B cell (primary cell): ENCODE measurements around the gene RASGRP4. TPM values are rescaled to one million over a fixed set of nuclear protein-coding genes. Genes with fewer than 3 reads are reported as not detected.

Source experiments
- ATAC-seq: fragments of 200-7000 bp; cut with Tn5 transposase; one replicate; pipeline ENCODE4 v1.10.0; 2021; ENCODE audit warnings: low read depth, mild to moderate bottlenecking, moderate number of reproducible peaks, moderate library complexity
- CTCF ChIA-PET: fragments of 350-600 bp; sonication (Branson Sonifier 250); formaldehyde crosslinking; loops from one replicate; lab custom pipeline; 2021; ENCODE audit warnings: antibody characterized with exemption, inconsistent platforms; lab: Charles Lee
- POLR2A ChIA-PET: fragments of 350-600 bp; sonication (Branson Sonifier 250); formaldehyde crosslinking; loops from one replicate; lab custom pipeline; 2021; ENCODE audit warnings: antibody characterized with exemption; lab: Charles Lee
- DNase-seq: peaks from one replicate; pipeline ENCODE4 v3.0.0; 2013
- H2AFZ ChIP-seq: 2 replicates; pipeline ENCODE4 v1.6.1; 2012; ENCODE audit warnings: mild to moderate bottlenecking, low read depth, low read length; ENCODE audit not compliant: insufficient read depth, poor library complexity, severe bottlenecking
- H3K27ac ChIP-seq, 2 donors: 1 replicate in 1 of 2; 2 replicates in 1 of 2; pipeline ENCODE4 v1.5.1; 2012 to 2013; ENCODE audit warnings: low read length in 2 of 2, mild to moderate bottlenecking in 2 of 2, moderate library complexity in 1 of 2
- H3K27me3 ChIP-seq, 4 experiments: fragments of 200-600 bp in 1 of 4; sonication (generic) in 1 of 4; replicated peaks in 1 of 4; 1 replicate in 2 of 4; 2 replicates in 2 of 4; pipeline versions ENCODE4 v1.6.1 to v1.7.0; 2013 to 2016; ENCODE audit warnings: low read length in 3 of 4, mild to moderate bottlenecking in 2 of 4, mixed read lengths in 1 of 4, moderate library complexity in 1 of 4; ENCODE audit not compliant: insufficient read depth in 4 of 4, control insufficient read depth in 3 of 4; ENCODE audit errors: control extremely low read depth in 1 of 4
- H3K36me3 ChIP-seq, 2 experiments: replicated peaks in 1 of 2; 1 replicate in 1 of 2; 2 replicates in 1 of 2; pipeline versions ENCODE4 v1.6.1 to v1.7.1; 2013; ENCODE audit warnings: low read length in 1 of 2; ENCODE audit not compliant: insufficient read depth in 2 of 2, control insufficient read depth in 1 of 2; ENCODE audit errors: control extremely low read depth in 1 of 2, extremely low read depth in 1 of 2
- H3K4me1 ChIP-seq, 2 donors: fragments of 200-600 bp in 1 of 2; sonication (generic) in 1 of 2; 1 replicate in 1 of 2; 2 replicates in 1 of 2; pipeline versions ENCODE4 v1.5.1 to v1.6.1; 2013 to 2017; ENCODE audit warnings: low read length in 2 of 2; ENCODE audit not compliant: control insufficient read depth in 2 of 2, insufficient read depth in 2 of 2
- H3K4me2 ChIP-seq: replicated peaks from 2 replicates; pipeline ENCODE3; 2012; ENCODE audit warnings: mild to moderate bottlenecking, low read depth, low read length; ENCODE audit not compliant: poor library complexity, severe bottlenecking
- H3K4me3 ChIP-seq, 5 experiments: fragments of 200-600 bp in 1 of 5; sonication (generic) in 1 of 5; 1 replicate in 3 of 5; 2 replicates in 2 of 5; pipeline versions ENCODE4 v1.5.1 to v1.7.0; 2011 to 2016; ENCODE audit warnings: low read length in 4 of 5, mild to moderate bottlenecking in 4 of 5, low read depth in 2 of 5, control low read depth in 1 of 5, moderate library complexity in 1 of 5; ENCODE audit not compliant: insufficient read depth in 1 of 5; ENCODE audit errors: control extremely low read depth in 1 of 5, extremely low read depth in 1 of 5
- H3K79me2 ChIP-seq: fragments of 200-600 bp; sonication (generic); one replicate; pipeline ENCODE4 v1.6.0; 2016; ENCODE audit warnings: low read length; ENCODE audit not compliant: control insufficient read depth, insufficient read depth
- H3K9ac ChIP-seq: fragments of 200-600 bp; sonication (generic); 2 replicates; pipeline ENCODE4 v1.6.1; 2017; ENCODE audit warnings: mild to moderate bottlenecking, low read length, moderate library complexity
- H3K9me3 ChIP-seq, 3 donors: one replicate each; pipeline versions ENCODE4 v1.6.1 to v1.7.1; 2013; ENCODE audit warnings: low read length in 2 of 3; ENCODE audit not compliant: control insufficient read depth in 2 of 3, insufficient read depth in 1 of 3; ENCODE audit errors: control extremely low read depth in 1 of 3
- H4K20me1 ChIP-seq: 2 replicates; pipeline ENCODE4 v1.6.0; 2012; ENCODE audit warnings: mild to moderate bottlenecking, low read length; ENCODE audit not compliant: insufficient read depth, control insufficient read depth, poor library complexity, severe bottlenecking
- H3K27ac Mint-ChIP-seq: one replicate; pipeline ENCODE4 v1.8.0; 2021; ENCODE audit warnings: mixed read lengths
- H3K27me3 Mint-ChIP-seq: one replicate; pipeline ENCODE4 v1.8.0; 2021; ENCODE audit warnings: mixed read lengths
- H3K4me1 Mint-ChIP-seq: one replicate; pipeline ENCODE4 v1.8.0; 2021; ENCODE audit warnings: mixed read lengths
- H3K4me3 Mint-ChIP-seq: one replicate; pipeline ENCODE4 v1.8.0; 2021; ENCODE audit warnings: mixed read lengths
- H3K9me3 Mint-ChIP-seq: one replicate; pipeline ENCODE4 v1.8.0; 2022; ENCODE audit warnings: mixed read lengths; ENCODE audit not compliant: insufficient read depth
- CTCF ChIP-seq: fragments of 200-600 bp; IDR thresholded peaks from one replicate; pipeline ENCODE4 v1.8.0; 2022; ENCODE audit warnings: antibody characterized with exemption, mild to moderate bottlenecking
- EZH2 ChIP-seq: IDR thresholded peaks from 2 replicates; pipeline ENCODE4 v1.6.1; 2012; ENCODE audit warnings: borderline replicate concordance, low read depth, mild to moderate bottlenecking, moderate library complexity, low read length; ENCODE audit not compliant: insufficient read depth, poor library complexity, severe bottlenecking
- WGBS: methylation state at CpG from one replicate; pipeline ENCODE4 v1.1.5; 2013; ENCODE audit warnings: missing lambda C conversion rate; ENCODE audit not compliant: insufficient coverage; 5-methylcytosine and 5-hydroxymethylcytosine counted together
- intact Hi-C: fragments of 100-400 bp; cut with micrococcal nuclease; formaldehyde crosslinking; loops from one replicate; pipeline ENCODE4 v1.10.0; 2022
- polyA plus RNA-seq: library from polyadenylated mRNA; depleted of rRNA; stranded (reverse); fragments of >200 nt; gene quantifications from 2 replicates; pipeline ENCODE4 v1.2.3, GENCODE V29; 2012
- total RNA-seq, 2 donors: library from RNA; stranded (reverse); fragments of 120-200 nt in 1 of 2; gene quantifications; 1 replicate in 1 of 2; 2 replicates in 1 of 2; pipeline versions ENCODE4 v1.2.3 to v1.2.4, GENCODE V29; 2013 to 2022

The RASGRP4 gene
- total and polyA plus RNA-seq, 2 donors (not counting 1 experiment from before 2014, with no cell fraction given): 0.20 to 0.98 TPM

GRCh38 chr19:38381138-38381537 is 44.9 kb downstream of the RASGRP4 start:
- TF ChIP-seq EZH2 (no peak), CTCF (no peak)
- no peak for ATAC-seq
- CTCF ChIA-PET: no interaction called here

GRCh38 chr19:38378866-38379265 is 47.2 kb downstream of the RASGRP4 start:
- H3K27ac Mint-ChIP-seq: no peak overlapping the region
- no peaks in the 10 kb centered on the region for H3K9me3 Mint-ChIP-seq
- H2AFZ ChIP-seq: no peak overlapping the region
- H3K4me3 ChIP-seq: no peak overlapping the region
- intact Hi-C loops: no loop called here
- no peak overlapping the region for H3K4me2 ChIP-seq
- no peaks in the 10 kb centered on the region for H3K27me3 Mint-ChIP-seq
- peaks cover 45% of the 10 kb centered on the region for H3K79me2 ChIP-seq
- WGBS: 97% methylated on average over 10 of the region's 10 CpGs
- H3K36me3 ChIP-seq: peaks cover 0 to 56% of the 10 kb centered on the region in 2 experiments
- peaks cover 26% of the 10 kb centered on the region for H3K4me1 Mint-ChIP-seq
- no peak overlapping the region for H3K4me3 Mint-ChIP-seq
- ChIA-PET CTCF (interaction anchor here (0.7 kb wide), 1 partner anchor 135 kb away, joined by 3 read pairs; no protein-coding TSS in a partner anchor), POLR2A (no interaction called here)
- no peak overlapping the region for H3K27ac ChIP-seq
- no peaks in the 10 kb centered on the region for H3K9me3 ChIP-seq
- no peak for ATAC-seq
- H4K20me1 ChIP-seq: peaks cover 80% of the 10 kb centered on the region
- peak; percentile 12 for DNase-seq
- TF ChIP-seq CTCF (no peak), EZH2 (no peak)
- no peak overlapping the region for H3K9ac ChIP-seq
- peaks cover 16 to 22% of the 10 kb centered on the region in 2 donors for H3K4me1 ChIP-seq
- peaks cover 0 to 2% (median 0%) of the 10 kb centered on the region in 4 experiments for H3K27me3 ChIP-seq

More at GRCh38 chr19:38381138-38381537, 44.9 kb downstream of the RASGRP4 start:
- Mint-ChIP-seq H3K27me3 (peaks cover 3% of the 10 kb centered on the region), H3K4me3 (no peak overlapping the region), H3K4me1 (peaks cover 12% of the 10 kb centered on the region), H3K9me3 (no peaks in the 10 kb centered on the region), H3K27ac (no peak overlapping the region)
- WGBS: 98% methylated on average over 7 of the region's 9 CpGs
- H3K36me3 ChIP-seq: peaks cover 0 to 67% of the 10 kb centered on the region in 2 experiments
- H4K20me1 ChIP-seq: peaks cover 89% of the 10 kb centered on the region
- H3K27me3 ChIP-seq: peaks cover 0 to 16% (median 4%) of the 10 kb centered on the region in 4 experiments
- no peak for DNase-seq
- H3K4me3 ChIP-seq: no peak overlapping the region
- H3K9ac ChIP-seq: no peak overlapping the region
- H2AFZ ChIP-seq: no peak overlapping the region
- intact Hi-C loops: no loop called here
- H3K27ac ChIP-seq: no peak overlapping the region
- peaks cover 0 to 10% (median 0%) of the 10 kb centered on the region in 3 donors for H3K9me3 ChIP-seq
- POLR2A ChIA-PET: no interaction called here
- H3K79me2 ChIP-seq: peaks cover 31% of the 10 kb centered on the region
- H3K4me1 ChIP-seq: peaks cover 7 to 11% of the 10 kb centered on the region in 2 donors
- H3K4me2 ChIP-seq: no peak overlapping the region
